K562 treated with DMSO at 1 percent for 4 hours (cell line): Measurements from ENCODE around the gene NCK2. TPM values are rescaled to one million over a fixed set of nuclear protein-coding genes. Genes with fewer than 3 reads are reported as not detected.

Source experiments
- total RNA-seq: library from RNA; unstranded; fragments of 300-600 nt; gene quantifications from 2 replicates; pipeline ENCODE4 v1.2.3, GENCODE V29; 2022; ENCODE audit not compliant: insufficient read depth

NCK2 gene
- 65.8 and 66.9 TPM in 2 replicates for total RNA-seq

DNA sequence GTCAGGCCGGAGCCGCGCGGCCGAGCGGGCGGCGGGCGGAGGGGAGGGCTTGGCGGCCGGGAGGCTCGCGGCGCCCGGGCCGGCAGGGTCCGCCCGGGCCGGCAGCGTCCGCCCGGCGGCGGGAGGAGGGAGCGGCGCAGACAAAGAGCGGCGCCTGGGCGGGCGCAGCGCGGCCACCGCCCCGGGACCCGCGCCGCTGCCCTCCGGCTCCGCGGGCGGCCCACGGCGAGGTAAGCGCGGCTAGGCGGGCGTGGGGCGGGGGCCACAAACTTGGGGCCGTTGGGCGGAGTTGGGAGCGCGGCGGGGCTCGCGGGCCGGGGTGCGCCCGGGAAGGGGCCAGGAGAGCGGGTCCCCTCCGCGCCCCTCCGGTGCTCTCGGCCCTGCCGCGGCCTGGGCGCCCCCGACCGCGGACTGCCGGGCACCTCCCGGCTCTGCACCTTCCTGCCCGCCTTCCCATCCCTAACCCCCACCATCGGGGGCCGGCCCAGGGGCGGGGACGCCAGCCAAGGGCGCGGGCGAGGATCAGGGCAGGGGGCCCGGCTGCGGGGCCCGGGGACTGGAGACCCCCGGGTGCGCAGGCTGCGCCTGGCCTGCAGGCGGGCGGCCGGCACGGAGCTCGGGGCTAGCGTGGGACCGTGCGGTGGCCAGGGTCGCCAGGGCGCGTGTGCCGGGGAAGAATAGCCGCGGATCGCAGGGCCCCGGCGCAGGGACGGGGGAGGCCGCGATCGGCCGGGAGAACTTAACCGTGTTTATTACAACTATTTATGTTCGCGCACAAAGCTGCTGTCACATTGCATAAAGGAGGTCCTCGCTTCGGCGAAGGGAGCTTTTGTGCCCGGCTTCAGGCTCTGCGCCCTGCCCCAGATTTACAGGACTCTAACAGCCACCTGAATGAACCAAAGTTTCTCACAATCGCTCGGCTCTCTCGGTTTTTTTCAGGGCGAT lies at the start of gene NCK2:
Gene NCK2 (plus strand): TSS at position 4 of the 945 bp plus-strand sequence. CDS start 110,152 bp downstream, outside the sequence.

